Measurements from ENCODE around the gene SIGLEC11.
A peak's percentile ranks its signal among the peaks of the same experiment; 100 is the strongest.

SIGLEC11 gene

DNA sequence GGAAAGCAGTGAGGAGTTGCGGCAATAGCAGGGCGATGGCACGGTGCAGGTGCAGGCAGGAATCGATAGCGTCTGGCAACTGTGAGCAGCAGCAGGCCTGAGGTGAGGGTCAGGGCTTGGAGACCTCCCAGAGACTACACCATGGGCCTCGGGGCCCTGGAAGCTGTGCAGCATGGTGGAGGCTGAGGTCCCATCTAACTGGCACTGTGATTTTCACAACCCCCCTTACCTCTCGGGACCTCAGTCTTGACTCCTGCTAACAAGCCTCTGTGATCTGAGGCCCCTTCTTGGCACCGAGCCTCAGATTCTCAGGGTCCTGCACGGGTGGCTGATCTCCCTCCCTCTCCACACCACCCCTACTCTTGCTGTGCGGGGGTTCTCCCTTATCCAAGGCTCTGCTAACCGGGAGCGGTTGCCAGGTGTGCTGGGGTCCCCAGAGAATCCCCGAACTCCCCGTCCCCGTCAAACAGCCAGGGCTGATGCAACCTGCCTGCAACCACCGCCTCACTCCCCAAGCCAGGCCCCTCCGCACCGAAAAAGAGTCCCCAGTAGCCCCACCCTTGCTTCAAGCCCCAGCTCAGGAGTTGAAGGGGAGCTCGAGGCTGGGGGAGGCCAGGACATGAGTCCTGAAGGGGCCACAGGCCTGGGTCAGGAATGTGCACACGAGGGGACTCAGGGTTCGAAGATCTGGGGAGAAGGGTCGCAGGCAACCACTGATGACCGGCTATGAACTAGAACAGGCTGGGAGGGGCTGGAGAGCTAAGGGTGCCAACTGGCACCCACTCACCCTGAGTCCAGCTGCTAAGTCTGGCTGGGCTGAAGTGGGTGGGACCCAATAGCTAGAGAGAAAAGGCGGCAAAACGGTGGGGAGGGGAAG, 36.7 kb downstream of the SIGLEC11 start:
- DNase-seq: no peak

GRCh38 chr19:49923055-49924003, 37.6 kb downstream of the SIGLEC11 start:
- DNase-seq: no peak

GRCh38 chr19:49921871-49922795, 38.8 kb downstream of the SIGLEC11 start:
- no peak for DNase-seq

GRCh38 chr19:49920624-49921363, 40.2 kb downstream of the SIGLEC11 start:
- DNase-seq: no peak

GRCh38 chr19:49918089-49918488, 42.9 kb downstream of the SIGLEC11 start:
- no peak for DNase-seq

DNA sequence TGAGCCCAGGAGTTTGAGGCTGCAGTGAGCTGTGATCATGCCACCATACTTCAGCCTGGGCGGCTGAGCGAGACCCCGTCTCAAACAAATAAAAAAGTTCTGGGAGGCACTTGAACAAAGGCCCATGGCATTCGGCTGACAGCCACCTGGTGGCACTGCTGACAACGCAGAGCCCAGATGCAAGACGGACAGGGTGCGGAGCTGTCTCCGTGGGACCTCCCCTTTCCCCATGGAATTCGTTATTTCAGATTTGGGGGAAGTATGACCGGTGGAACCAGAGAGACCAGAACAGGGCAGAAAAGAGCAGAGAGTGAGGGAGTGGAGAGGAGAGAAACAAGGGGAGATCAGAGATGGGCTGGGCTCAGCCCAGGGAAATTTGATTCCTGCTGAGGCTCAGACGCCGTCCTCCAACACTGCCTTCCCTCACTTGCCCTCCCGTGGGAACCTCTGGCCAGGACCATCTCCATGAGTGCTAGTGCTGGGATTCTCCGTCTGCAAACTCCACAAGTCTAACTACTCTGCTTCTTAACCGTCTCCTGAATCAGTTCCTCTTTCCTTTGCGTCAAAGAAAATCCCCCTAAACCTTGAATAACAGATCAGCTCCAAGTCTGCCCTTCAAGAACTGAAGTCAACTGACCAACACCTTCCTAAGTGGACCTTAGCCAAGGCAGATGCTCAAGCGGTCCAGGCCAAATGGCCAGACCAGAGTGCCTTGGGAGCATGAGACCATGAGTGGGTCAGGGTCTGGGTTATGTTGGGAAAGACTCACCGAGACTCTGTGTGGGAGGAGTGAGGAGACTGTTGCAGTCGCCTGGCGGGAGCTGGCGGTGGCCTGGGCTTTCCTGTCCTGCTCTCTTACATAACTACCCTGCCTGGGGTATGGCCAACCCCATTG, 43.9 kb downstream of the SIGLEC11 start:
- no peak for DNase-seq

- no peak for DNase-seq
Observed at GRCh38 chr19:49915271-49915670, 45.7 kb downstream of the SIGLEC11 start.

DNA sequence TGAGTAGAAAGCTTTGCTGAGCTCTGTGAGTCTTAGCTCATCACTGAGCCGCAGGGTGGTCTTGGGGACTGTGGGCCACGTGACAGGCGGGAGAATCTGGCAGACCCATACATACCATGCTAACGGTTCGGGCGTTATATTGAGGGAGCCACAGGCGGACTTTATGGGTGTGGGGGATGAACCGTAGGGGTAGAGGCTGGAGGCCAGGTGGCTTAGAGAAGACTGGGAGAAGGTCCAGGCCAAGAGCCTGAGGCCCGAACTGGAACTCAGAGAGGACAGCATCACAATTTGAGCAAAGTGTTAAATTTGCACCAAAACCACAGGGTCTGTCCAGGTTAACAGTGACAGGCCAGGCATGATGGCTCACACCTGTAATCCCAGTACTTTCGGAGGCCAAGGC, 47.3 kb downstream of the SIGLEC11 start:
- DNase-seq: no peak

DNA sequence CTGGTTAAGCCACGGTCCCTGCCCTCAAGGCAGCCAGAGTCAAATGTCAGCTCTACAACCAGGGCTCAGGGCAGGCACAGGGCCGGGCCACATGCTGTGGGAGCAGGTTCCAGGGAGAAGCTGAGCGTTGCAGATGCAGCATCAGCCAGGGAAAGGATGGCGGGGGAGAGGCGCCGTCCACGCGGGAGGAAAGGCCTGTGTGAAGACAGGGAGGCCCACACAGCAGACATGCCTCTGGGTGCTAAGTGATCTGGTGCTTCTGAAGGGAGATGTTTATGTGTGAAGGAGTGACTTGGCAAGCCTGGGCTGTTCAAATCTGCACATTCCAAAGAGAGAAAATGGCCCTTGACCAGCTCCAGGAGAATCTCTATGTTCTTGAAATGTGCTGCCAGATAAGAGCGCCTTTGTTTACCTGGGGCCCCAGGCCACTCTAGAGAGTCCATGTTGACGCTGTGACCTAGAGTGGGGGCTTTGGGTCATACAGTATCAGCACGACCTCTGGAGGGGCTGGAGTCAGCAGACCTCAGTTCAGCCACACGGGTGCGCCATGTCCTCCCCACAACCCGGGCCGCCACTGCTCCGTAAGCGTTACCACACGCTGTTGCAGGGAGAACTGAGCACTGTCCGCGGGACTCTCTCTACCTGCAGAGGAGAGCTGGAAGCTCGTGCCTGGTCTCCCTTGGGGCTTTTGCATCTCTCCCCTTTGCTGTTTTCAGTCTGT, 47.8 kb downstream of the SIGLEC11 start:
- no peak for DNase-seq

- peak; percentile 50 for DNase-seq
Observed at GRCh38 chr19:49911381-49912145, 49.4 kb downstream of the SIGLEC11 start.

DNA sequence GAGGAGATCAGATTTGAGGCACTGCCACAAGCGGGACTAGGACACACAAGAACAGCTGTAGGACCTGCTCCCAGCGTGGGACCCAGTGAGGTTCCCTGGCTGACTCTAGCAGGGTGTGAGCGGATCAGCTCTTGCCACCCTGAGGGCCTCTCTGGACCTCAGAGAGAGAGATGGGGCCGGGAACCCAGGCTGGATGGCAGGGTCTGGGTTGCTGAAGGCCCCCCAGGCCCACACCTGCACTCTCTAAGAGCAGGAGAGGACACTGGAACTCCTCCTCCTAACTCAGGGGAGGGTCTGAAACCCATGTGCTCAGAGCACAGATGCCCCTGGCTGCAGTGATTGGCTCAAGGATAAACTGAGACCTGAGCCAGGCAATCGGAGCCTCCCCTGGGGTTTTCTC, 50.8 kb downstream of the SIGLEC11 start:
- DNase-seq: no peak

- DNase-seq: no peak
Observed at GRCh38 chr19:49908480-49909420, 52.2 kb downstream of the SIGLEC11 start.

- no peak for DNase-seq
Observed at GRCh38 chr19:49907745-49908446, 53.1 kb downstream of the SIGLEC11 start.

- DNase-seq: no peak
Observed at GRCh38 chr19:49906879-49907564, 54.0 kb downstream of the SIGLEC11 start.

- no peak for DNase-seq
Observed at GRCh38 chr19:49904136-49904535, 56.8 kb downstream of the SIGLEC11 start.
